GM23338 (cell line): ENCODE data around the gene GLYATL1B. TPM values are rescaled to one million over a fixed set of nuclear protein-coding genes. Genes with fewer than 3 reads are reported as not detected.

Experiments used
- ATAC-seq: fragments of 200-7000 bp; cut with Tn5 transposase; 3 replicates; pipeline ENCODE4 v1.9.1; 2020
- DNase-seq: peaks from one replicate; pipeline ENCODE4 v3.0.0-alpha.2; 2015; ENCODE audit warnings: low spot score
- H2AFZ ChIP-seq: fragments of 200-600 bp; sonication (generic); 2 replicates; pipeline ENCODE4 v1.8.0; 2016; ENCODE audit warnings: antibody characterized with exemption, mild to moderate bottlenecking, moderate library complexity
- H3F3A ChIP-seq: fragments of 200-600 bp; sonication (generic); replicated peaks from 2 replicates; pipeline ENCODE4 v1.8.0; 2017; ENCODE audit warnings: antibody characterized with exemption, mixed run types, low read depth
- H3K27ac ChIP-seq: fragments of 200-600 bp; sonication (generic); 2 replicates; pipeline ENCODE4 v1.6.1; 2016; ENCODE audit warnings: low read depth
- H3K27me3 ChIP-seq: fragments of 200-600 bp; sonication (generic); 2 replicates; pipeline ENCODE4 v1.8.0; 2016; ENCODE audit warnings: mild to moderate bottlenecking, mixed run types, moderate library complexity; ENCODE audit not compliant: insufficient read depth
- H3K36me3 ChIP-seq: fragments of 200-600 bp; sonication (generic); 2 replicates; pipeline ENCODE4 v1.8.0; 2016; ENCODE audit warnings: mild to moderate bottlenecking; ENCODE audit not compliant: insufficient read depth
- H3K4me1 ChIP-seq: fragments of 200-600 bp; sonication (generic); 2 replicates; pipeline ENCODE4 v1.8.0; 2016; ENCODE audit warnings: mild to moderate bottlenecking, moderate library complexity; ENCODE audit not compliant: insufficient read depth
- H3K4me2 ChIP-seq: fragments of 200-600 bp; sonication (generic); 2 replicates; pipeline ENCODE4 v1.7.1; 2017; ENCODE audit warnings: mixed run types
- H3K4me3 ChIP-seq: fragments of 200-600 bp; sonication (generic); 2 replicates; pipeline ENCODE4 v1.6.1; 2016; ENCODE audit warnings: mixed run types
- H3K79me2 ChIP-seq: fragments of 200-600 bp; sonication (generic); replicated peaks from 2 replicates; pipeline ENCODE4 v1.8.0; 2017; ENCODE audit warnings: mild to moderate bottlenecking; ENCODE audit not compliant: insufficient read depth
- H3K9me2 ChIP-seq: fragments of 200-600 bp; sonication (generic); 2 replicates; pipeline ENCODE4 v1.8.0; 2017; ENCODE audit not compliant: insufficient read depth
- H4K20me1 ChIP-seq: fragments of 200-600 bp; sonication (generic); replicated peaks from 2 replicates; pipeline ENCODE4 v1.8.0; 2017; ENCODE audit warnings: mild to moderate bottlenecking; ENCODE audit not compliant: insufficient read depth
- H3K27ac Mint-ChIP-seq: 2 replicates; pipeline ENCODE4 v1.8.0; 2020; ENCODE audit warnings: inconsistent platforms, mild to moderate bottlenecking, moderate library complexity, mixed read lengths
- H3K27me3 Mint-ChIP-seq: 3 replicates; pipeline ENCODE4 v1.8.0; 2022; ENCODE audit warnings: low read depth, mild to moderate bottlenecking, moderate library complexity, mixed read lengths, inconsistent platforms; ENCODE audit not compliant: insufficient read depth, poor library complexity
- H3K36me3 Mint-ChIP-seq: 3 replicates; pipeline ENCODE4 v1.8.0; 2021; ENCODE audit warnings: low read depth, mild to moderate bottlenecking, inconsistent platforms, moderate library complexity, mixed read lengths
- H3K4me1 Mint-ChIP-seq: 3 replicates; pipeline ENCODE4 v1.8.0; 2020; ENCODE audit warnings: mild to moderate bottlenecking, inconsistent platforms, mixed read lengths
- H3K4me3 Mint-ChIP-seq: 3 replicates; pipeline ENCODE4 v1.8.0; 2021; ENCODE audit warnings: moderate library complexity, mild to moderate bottlenecking, inconsistent platforms, mixed read lengths
- H3K9me3 Mint-ChIP-seq: 3 replicates; pipeline ENCODE4 v1.8.0; 2020; ENCODE audit warnings: moderate library complexity, mild to moderate bottlenecking, inconsistent platforms, mixed read lengths
- CREB1 ChIP-seq: fragments of 250-450 bp; sonication (Bioruptor Pico); IDR thresholded peaks from 2 replicates; pipeline ENCODE4 v1.5.0; 2020; ENCODE audit warnings: low read depth, mild to moderate bottlenecking, moderate library complexity
- EZH2 ChIP-seq: fragments of 200-600 bp; sonication (generic); IDR thresholded peaks from one replicate; pipeline ENCODE4 v1.8.0; 2017; ENCODE audit warnings: antibody characterized with exemption, mild to moderate bottlenecking, low read depth; ENCODE audit not compliant: unreplicated experiment
- EZH2phosphoT487 ChIP-seq: fragments of 200-600 bp; sonication (generic); IDR thresholded peaks from one replicate; pipeline ENCODE4 v1.8.1; 2018; ENCODE audit warnings: antibody characterized with exemption; ENCODE audit not compliant: unreplicated experiment
- JUNB ChIP-seq: IDR thresholded peaks from one replicate; pipeline ENCODE4 v1.6.1; 2016; ENCODE audit warnings: antibody characterized with exemption; ENCODE audit not compliant: unreplicated experiment
- NANOG ChIP-seq: IDR thresholded peaks from 2 replicates; pipeline ENCODE4 v1.6.1; 2016; ENCODE audit warnings: antibody characterized with exemption, borderline replicate concordance
- POLR2AphosphoS5 ChIP-seq: IDR thresholded peaks from 2 replicates; pipeline ENCODE4 v1.6.1; 2016; ENCODE audit warnings: antibody characterized with exemption, low read depth
- STAT1 ChIP-seq: IDR thresholded peaks from one replicate; pipeline ENCODE4 v1.6.1; 2016; ENCODE audit warnings: antibody characterized with exemption; ENCODE audit not compliant: unreplicated experiment
- ZNF114 ChIP-seq: fragments of 250-450 bp; sonication (Bioruptor Pico); IDR thresholded peaks from 2 replicates; pipeline ENCODE4 v1.5.0; 2020; ENCODE audit warnings: mild to moderate bottlenecking, moderate library complexity
- ZNF331 ChIP-seq: fragments of 250-450 bp; sonication (Bioruptor Pico); IDR thresholded peaks from 2 replicates; pipeline ENCODE4 v1.5.0; 2020; ENCODE audit warnings: low read depth, mild to moderate bottlenecking, moderate library complexity
- polyA plus RNA-seq: library from polyadenylated mRNA; unstranded; fragments of >200 nt; fragmentation: Nextera tagmentation; extraction: Ambion mirVana; gene quantifications from 2 replicates; pipeline ENCODE4 v1.2.1, GENCODE V29; 2016
- total RNA-seq: library from RNA; depleted of rRNA; stranded (reverse); fragments of >200 nt; shearing (Covaris generic); gene quantifications from 2 replicates; pipeline ENCODE4 v1.2.3, GENCODE V29; 2014
- TF ChIP-seq, protein P1 (sequence below): IDR thresholded peaks from one replicate; pipeline ENCODE4 v1.6.1; 2018; ENCODE audit warnings: antibody characterized with exemption; ENCODE audit not compliant: unreplicated experiment
- TF ChIP-seq, protein P2 (sequence below): IDR thresholded peaks from 2 replicates; pipeline ENCODE4 v1.6.1; 2016; ENCODE audit warnings: antibody characterized with exemption
- TF ChIP-seq, protein P3 (sequence below), 2 experiments: fragments of 200-600 bp in 1 of 2; sonication (generic) in 1 of 2; conservative IDR thresholded peaks; 2 replicates each; pipeline versions ENCODE4 v1.5.1 to v1.6.1; 2016 to 2017; ENCODE audit warnings: antibody characterized with exemption in 2 of 2, low read depth in 2 of 2, mild to moderate bottlenecking in 2 of 2, moderate library complexity in 1 of 2
- TF ChIP-seq, protein P4 (sequence below): fragments of 250-450 bp; sonication (Bioruptor Pico); IDR thresholded peaks from 2 replicates; pipeline ENCODE4 v1.5.0; 2020; ENCODE audit warnings: mild to moderate bottlenecking, moderate library complexity

GLYATL1B gene
- total and polyA plus RNA-seq, 2 experiments from 2014 or later = 0.27 to 0.90 TPM

DNA sequence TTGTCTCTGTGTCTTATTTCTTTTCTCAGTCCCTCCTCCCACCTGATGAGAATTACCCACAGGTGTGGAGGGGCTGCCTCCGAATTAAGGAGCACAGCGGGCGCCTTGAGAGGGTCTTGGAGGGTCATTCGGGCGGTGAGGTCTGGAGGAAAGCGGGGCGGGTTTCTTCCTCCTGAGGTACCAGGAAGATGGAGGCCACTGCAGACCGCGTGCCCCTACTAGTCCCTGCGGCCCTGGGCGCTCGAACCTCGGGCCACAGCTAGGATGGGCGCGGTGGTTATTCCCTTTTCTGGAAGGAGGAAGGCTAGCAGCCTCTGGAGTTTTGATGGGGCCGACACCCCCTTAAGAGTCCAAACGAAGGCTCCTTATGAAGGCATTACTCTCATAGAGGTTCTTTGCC is 51.1 kb downstream of the GLYATL1B start:
- H3K36me3 ChIP-seq = peaks cover 8% of the 10 kb centered on the region

More for the DNA sequence above, 51.1 kb downstream of the GLYATL1B start:
- Histone ChIP-seq H3K9me2 (no peaks in the 10 kb centered on the region), H3K4me3 (no peak overlapping the region), H3K27me3 (no peaks in the 10 kb centered on the region), H3K27ac (no peak overlapping the region), H3K79me2 (no peaks in the 10 kb centered on the region), H3K4me2 (no peak overlapping the region), H3F3A (peaks cover 2% of the 10 kb centered on the region; the same call in 1 of the 2 replicates), H2AFZ (no peak overlapping the region), H3K4me1 (peaks cover 10% of the 10 kb centered on the region), H4K20me1 (no peaks in the 10 kb centered on the region)
- Mint-ChIP-seq H3K4me1 (peaks cover 5% of the 10 kb centered on the region; the same call in 2 of the 3 replicates), H3K27ac (no peak overlapping the region), H3K36me3 (peaks cover 34% of the 10 kb centered on the region), H3K27me3 (peaks cover 2% of the 10 kb centered on the region), H3K9me3 (peaks cover 23% of the 10 kb centered on the region), H3K4me3 (no peak overlapping the region)
- no peak for DNase-seq
- ATAC-seq = no peak
- TF ChIP-seq STAT1 (no peak), ZNF114 (CRISPR knock-in tag) (no peak), NANOG (no peak), JUNB (no peak), ZNF331 (CRISPR knock-in tag) (no peak), EZH2phosphoT487 (no peak), CREB1 (CRISPR knock-in tag) (no peak), POLR2AphosphoS5 (no peak), EZH2 (no peak)
- TF ChIP-seq, protein P1, sequence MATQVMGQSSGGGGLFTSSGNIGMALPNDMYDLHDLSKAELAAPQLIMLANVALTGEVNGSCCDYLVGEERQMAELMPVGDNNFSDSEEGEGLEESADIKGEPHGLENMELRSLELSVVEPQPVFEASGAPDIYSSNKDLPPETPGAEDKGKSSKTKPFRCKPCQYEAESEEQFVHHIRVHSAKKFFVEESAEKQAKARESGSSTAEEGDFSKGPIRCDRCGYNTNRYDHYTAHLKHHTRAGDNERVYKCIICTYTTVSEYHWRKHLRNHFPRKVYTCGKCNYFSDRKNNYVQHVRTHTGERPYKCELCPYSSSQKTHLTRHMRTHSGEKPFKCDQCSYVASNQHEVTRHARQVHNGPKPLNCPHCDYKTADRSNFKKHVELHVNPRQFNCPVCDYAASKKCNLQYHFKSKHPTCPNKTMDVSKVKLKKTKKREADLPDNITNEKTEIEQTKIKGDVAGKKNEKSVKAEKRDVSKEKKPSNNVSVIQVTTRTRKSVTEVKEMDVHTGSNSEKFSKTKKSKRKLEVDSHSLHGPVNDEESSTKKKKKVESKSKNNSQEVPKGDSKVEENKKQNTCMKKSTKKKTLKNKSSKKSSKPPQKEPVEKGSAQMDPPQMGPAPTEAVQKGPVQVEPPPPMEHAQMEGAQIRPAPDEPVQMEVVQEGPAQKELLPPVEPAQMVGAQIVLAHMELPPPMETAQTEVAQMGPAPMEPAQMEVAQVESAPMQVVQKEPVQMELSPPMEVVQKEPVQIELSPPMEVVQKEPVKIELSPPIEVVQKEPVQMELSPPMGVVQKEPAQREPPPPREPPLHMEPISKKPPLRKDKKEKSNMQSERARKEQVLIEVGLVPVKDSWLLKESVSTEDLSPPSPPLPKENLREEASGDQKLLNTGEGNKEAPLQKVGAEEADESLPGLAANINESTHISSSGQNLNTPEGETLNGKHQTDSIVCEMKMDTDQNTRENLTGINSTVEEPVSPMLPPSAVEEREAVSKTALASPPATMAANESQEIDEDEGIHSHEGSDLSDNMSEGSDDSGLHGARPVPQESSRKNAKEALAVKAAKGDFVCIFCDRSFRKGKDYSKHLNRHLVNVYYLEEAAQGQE = no peak
- TF ChIP-seq, protein P2, sequence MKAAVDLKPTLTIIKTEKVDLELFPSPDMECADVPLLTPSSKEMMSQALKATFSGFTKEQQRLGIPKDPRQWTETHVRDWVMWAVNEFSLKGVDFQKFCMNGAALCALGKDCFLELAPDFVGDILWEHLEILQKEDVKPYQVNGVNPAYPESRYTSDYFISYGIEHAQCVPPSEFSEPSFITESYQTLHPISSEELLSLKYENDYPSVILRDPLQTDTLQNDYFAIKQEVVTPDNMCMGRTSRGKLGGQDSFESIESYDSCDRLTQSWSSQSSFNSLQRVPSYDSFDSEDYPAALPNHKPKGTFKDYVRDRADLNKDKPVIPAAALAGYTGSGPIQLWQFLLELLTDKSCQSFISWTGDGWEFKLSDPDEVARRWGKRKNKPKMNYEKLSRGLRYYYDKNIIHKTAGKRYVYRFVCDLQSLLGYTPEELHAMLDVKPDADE = no peak
- TF ChIP-seq, protein P3, sequence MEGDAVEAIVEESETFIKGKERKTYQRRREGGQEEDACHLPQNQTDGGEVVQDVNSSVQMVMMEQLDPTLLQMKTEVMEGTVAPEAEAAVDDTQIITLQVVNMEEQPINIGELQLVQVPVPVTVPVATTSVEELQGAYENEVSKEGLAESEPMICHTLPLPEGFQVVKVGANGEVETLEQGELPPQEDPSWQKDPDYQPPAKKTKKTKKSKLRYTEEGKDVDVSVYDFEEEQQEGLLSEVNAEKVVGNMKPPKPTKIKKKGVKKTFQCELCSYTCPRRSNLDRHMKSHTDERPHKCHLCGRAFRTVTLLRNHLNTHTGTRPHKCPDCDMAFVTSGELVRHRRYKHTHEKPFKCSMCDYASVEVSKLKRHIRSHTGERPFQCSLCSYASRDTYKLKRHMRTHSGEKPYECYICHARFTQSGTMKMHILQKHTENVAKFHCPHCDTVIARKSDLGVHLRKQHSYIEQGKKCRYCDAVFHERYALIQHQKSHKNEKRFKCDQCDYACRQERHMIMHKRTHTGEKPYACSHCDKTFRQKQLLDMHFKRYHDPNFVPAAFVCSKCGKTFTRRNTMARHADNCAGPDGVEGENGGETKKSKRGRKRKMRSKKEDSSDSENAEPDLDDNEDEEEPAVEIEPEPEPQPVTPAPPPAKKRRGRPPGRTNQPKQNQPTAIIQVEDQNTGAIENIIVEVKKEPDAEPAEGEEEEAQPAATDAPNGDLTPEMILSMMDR (conservative IDR thresholded peaks at IDR 0.05; ENCODE audit: low read depth in 2 of 2) = no peak
- TF ChIP-seq, protein P4, sequence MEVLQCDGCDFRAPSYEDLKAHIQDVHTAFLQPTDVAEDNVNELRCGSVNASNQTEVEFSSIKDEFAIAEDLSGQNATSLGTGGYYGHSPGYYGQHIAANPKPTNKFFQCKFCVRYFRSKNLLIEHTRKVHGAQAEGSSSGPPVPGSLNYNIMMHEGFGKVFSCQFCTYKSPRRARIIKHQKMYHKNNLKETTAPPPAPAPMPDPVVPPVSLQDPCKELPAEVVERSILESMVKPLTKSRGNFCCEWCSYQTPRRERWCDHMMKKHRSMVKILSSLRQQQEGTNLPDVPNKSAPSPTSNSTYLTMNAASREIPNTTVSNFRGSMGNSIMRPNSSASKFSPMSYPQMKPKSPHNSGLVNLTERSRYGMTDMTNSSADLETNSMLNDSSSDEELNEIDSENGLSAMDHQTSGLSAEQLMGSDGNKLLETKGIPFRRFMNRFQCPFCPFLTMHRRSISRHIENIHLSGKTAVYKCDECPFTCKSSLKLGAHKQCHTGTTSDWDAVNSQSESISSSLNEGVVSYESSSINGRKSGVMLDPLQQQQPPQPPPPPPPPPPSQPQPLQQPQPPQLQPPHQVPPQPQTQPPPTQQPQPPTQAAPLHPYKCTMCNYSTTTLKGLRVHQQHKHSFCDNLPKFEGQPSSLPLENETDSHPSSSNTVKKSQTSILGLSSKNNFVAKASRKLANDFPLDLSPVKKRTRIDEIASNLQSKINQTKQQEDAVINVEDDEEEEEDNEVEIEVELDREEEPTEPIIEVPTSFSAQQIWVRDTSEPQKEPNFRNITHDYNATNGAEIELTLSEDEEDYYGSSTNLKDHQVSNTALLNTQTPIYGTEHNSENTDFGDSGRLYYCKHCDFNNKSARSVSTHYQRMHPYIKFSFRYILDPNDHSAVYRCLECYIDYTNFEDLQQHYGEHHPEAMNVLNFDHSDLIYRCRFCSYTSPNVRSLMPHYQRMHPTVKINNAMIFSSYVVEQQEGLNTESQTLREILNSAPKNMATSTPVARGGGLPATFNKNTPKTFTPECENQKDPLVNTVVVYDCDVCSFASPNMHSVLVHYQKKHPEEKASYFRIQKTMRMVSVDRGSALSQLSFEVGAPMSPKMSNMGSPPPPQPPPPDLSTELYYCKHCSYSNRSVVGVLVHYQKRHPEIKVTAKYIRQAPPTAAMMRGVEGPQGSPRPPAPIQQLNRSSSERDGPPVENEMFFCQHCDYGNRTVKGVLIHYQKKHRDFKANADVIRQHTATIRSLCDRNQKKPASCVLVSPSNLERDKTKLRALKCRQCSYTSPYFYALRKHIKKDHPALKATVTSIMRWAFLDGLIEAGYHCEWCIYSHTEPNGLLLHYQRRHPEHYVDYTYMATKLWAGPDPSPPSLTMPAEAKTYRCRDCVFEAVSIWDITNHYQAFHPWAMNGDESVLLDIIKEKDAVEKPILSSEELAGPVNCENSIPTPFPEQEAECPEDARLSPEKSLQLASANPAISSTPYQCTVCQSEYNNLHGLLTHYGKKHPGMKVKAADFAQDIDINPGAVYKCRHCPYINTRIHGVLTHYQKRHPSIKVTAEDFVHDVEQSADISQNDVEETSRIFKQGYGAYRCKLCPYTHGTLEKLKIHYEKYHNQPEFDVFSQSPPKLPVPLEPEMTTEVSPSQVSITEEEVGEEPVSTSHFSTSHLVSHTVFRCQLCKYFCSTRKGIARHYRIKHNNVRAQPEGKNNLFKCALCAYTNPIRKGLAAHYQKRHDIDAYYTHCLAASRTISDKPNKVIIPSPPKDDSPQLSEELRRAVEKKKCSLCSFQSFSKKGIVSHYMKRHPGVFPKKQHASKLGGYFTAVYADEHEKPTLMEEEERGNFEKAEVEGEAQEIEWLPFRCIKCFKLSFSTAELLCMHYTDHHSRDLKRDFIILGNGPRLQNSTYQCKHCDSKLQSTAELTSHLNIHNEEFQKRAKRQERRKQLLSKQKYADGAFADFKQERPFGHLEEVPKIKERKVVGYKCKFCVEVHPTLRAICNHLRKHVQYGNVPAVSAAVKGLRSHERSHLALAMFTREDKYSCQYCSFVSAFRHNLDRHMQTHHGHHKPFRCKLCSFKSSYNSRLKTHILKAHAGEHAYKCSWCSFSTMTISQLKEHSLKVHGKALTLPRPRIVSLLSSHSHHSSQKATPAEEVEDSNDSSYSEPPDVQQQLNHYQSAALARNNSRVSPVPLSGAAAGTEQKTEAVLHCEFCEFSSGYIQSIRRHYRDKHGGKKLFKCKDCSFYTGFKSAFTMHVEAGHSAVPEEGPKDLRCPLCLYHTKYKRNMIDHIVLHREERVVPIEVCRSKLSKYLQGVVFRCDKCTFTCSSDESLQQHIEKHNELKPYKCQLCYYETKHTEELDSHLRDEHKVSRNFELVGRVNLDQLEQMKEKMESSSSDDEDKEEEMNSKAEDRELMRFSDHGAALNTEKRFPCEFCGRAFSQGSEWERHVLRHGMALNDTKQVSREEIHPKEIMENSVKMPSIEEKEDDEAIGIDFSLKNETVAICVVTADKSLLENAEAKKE (CRISPR knock-in tag) = no peak
